Kidney epithelial cell (primary cell): Measurements from ENCODE around the gene SDF4. TPM values are rescaled to one million over a fixed set of nuclear protein-coding genes. Genes with fewer than 3 reads are reported as not detected.

ENCODE experiments used
- DNase-seq: peaks from one replicate; pipeline ENCODE4 v3.0.0-alpha.2; 2010; ENCODE audit warnings: low read depth
- H3K27me3 ChIP-seq: 2 replicates; pipeline ENCODE4 v1.6.0; 2011; ENCODE audit warnings: low read length; ENCODE audit not compliant: control insufficient read depth, insufficient read depth
- H3K36me3 ChIP-seq: 2 replicates; pipeline ENCODE4 v1.5.1; 2011; ENCODE audit warnings: low read length; ENCODE audit not compliant: control insufficient read depth, insufficient read depth
- H3K4me3 ChIP-seq: 2 replicates; pipeline ENCODE4 v1.5.1; 2011; ENCODE audit warnings: low read depth, mild to moderate bottlenecking, control low read depth, low read length
- total RNA-seq: library from RNA; depleted of rRNA; stranded (reverse); fragments of >200 nt; gene quantifications from 2 replicates; pipeline ENCODE4 v1.2.3, GENCODE V29; 2015
- TF ChIP-seq, protein P1 (sequence below): IDR thresholded peaks from 2 replicates; pipeline ENCODE4 v1.5.1; 2011; ENCODE audit warnings: mild to moderate bottlenecking, moderate library complexity, low read length, control low read depth, inconsistent platforms; ENCODE audit not compliant: insufficient read depth, poor library complexity, severe bottlenecking

SDF4 gene
- total RNA-seq, 1 donor from 2014 or later: 153 TPM

DNA sequence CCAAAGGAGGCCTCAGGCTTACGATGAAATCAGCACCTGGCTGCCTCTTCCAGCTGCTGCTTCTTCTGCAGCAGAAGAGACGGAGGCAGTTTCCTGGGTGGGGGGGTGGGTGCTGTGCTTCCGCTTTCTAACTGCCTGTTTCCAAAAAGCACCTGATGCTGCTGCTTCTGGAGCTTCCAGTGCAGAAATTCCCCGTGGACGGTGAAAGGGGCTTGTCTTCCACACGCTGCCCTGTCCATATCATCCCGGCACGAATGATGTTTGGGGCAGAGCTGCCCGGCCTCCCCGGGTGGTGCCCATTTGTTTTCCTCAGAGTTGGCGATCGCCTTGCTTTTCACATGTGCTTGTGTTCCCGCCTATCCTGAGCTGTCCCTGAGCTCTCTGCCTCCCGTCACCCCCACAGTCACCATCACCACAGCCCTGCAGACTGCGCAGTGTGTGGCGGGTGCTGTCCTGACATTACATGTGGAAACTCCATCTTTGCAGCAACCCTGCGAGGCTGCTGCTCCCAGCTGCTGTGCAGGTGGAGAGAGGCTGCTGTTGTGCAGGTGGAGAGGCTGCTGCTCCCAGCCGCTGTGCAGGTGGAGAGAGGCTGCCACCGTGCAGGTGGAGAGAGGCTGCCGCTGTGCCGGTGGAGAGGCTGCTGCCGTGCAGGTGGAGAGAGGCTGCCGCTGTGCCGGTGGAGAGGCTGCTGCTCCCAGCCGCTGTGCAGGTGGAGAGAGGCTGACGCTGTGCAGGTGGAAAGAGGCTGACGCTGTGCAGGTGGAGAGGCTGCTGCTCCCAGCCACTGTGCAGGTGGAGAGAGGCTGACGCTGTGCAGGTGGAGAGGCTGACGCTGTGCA lies 56.4 kb downstream of the SDF4 start:
- Histone ChIP-seq H3K27me3 (peaks cover 59% of the 10 kb centered on the region), H3K4me3 (no peak overlapping the region), H3K36me3 (no peaks in the 10 kb centered on the region)
- TF ChIP-seq, protein P1, sequence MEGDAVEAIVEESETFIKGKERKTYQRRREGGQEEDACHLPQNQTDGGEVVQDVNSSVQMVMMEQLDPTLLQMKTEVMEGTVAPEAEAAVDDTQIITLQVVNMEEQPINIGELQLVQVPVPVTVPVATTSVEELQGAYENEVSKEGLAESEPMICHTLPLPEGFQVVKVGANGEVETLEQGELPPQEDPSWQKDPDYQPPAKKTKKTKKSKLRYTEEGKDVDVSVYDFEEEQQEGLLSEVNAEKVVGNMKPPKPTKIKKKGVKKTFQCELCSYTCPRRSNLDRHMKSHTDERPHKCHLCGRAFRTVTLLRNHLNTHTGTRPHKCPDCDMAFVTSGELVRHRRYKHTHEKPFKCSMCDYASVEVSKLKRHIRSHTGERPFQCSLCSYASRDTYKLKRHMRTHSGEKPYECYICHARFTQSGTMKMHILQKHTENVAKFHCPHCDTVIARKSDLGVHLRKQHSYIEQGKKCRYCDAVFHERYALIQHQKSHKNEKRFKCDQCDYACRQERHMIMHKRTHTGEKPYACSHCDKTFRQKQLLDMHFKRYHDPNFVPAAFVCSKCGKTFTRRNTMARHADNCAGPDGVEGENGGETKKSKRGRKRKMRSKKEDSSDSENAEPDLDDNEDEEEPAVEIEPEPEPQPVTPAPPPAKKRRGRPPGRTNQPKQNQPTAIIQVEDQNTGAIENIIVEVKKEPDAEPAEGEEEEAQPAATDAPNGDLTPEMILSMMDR: no peak
- no peak for DNase-seq

DNA sequence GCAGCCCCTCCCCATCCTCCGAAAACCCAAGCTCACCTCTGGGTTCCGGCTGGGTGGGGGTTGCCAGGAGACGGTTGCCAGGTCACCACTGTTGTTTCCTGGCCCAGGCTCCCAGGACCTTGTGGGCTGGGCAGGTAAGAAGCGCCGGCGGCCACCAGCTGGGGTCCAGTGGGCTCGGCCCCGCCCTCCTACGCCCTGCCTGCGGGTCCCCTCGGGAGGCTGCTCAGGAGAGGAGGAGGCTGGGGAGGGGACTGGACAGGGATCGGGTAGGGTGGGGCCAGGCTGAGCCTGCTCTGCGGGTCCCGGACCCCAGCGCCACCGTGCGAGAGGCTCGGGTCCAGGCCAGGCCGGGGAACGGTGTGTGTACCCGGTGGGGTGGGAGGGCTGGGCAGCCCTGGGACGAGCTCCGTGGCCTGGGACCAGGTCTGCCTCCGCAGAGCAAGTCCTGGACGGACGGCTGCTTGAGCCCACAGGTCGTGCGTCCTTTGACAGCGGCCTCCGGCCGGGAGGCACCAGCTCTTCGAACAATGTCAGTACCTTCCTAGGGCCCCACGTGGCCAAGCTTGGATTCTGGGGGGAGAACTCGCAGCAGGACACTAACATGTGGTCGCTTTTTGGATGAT lies 57.9 kb downstream of the SDF4 start, which contains the start of gene TTLL10:
TSS of gene TTLL10 (plus strand) at position 88 of the 623 bp plus-strand sequence. CDS start 5,336 bp downstream, outside the sequence.
- no peak within 1 kb of the TSS for H3K4me3 ChIP-seq
- TF ChIP-seq, protein P1: no peak
- peaks cover 50% of the 10 kb centered on the region for H3K27me3 ChIP-seq
- peaks cover 1% of the 10 kb centered on the region for H3K36me3 ChIP-seq
- DNase-seq: no peak

DNA sequence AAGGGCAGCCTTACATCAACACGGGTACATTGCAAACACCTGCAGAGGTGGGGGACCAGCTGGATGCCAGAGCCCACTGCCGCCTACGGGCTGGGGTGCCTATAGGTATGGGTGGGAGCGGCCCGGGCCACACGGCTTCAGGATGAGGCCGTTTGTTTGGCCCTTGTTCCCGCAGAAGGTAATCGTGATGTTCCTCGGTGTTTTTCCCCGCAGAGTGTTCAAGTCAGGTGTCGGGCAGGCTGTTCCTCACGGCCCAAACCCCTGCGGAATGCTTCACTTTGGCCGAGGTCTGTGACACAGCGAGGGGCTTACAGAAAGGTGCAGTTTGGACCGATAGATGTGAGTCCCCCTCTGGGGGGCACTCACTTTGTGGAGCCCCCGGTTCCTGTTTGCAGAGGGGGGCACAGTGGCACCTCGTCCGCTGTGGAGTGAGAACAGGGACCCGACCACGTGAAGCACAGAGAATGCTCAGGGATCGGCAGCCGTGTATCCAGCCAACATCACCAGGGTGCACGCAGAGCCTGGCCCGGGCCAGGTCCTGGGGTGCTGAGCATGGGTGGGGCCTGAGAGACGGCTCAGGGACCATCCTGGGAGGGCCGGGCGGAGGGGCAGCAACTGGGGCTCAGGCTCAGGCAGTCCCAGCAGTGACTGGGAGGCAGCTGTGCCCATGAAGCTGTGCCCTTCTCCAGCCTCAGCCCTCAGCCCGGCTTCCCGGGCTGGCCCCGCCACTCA lies 58.6 kb downstream of the SDF4 start:
- Histone ChIP-seq H3K27me3 (peaks cover 46% of the 10 kb centered on the region), H3K36me3 (peaks cover 1% of the 10 kb centered on the region), H3K4me3 (no peak overlapping the region)
- TF ChIP-seq, protein P1: no peak
- DNase-seq: no peak

DNA sequence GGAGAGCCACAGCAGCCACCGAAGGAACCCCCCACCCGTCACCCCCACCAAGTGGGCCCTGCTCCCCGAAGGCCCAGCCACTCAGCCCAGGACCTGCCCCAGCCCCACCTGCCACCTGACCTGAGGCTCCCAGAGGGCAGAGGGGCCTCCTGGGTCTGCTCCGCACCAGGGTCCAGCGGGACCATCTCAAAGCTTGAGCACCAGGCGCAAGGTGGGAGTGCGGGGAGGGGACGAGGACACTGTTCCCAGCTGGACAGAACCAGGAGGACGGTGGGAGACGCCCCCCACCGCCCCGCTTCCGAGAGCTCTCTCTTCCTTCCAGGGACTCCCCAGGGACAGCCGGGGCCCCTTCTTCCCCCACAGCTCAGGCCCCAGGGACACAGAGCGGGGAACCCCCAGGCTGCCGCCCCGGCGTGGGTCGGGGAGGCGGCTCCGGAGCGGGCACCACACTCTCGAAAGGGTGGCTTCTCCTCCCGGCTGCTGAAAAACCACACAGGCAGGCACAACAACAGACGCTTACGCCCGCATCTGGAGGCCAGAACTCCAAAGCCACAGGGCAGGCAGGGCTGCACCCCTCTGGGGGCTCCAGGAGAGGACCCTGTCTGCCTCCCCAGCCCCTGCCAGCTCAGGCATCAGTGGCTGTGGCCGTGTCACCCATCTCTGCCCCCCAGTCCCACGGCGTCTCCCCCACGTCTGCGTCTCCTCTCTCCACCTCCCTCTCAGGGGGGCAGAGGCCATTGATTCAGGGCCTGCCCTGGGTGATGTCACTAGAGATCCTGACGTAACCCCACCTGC lies 60.1 kb downstream of the SDF4 start:
- H3K36me3 ChIP-seq: peaks cover 1% of the 10 kb centered on the region
- peaks cover 33% of the 10 kb centered on the region for H3K27me3 ChIP-seq
- no peak overlapping the region for H3K4me3 ChIP-seq
- no peak for DNase-seq
- TF ChIP-seq, protein P1: no peak

DNA sequence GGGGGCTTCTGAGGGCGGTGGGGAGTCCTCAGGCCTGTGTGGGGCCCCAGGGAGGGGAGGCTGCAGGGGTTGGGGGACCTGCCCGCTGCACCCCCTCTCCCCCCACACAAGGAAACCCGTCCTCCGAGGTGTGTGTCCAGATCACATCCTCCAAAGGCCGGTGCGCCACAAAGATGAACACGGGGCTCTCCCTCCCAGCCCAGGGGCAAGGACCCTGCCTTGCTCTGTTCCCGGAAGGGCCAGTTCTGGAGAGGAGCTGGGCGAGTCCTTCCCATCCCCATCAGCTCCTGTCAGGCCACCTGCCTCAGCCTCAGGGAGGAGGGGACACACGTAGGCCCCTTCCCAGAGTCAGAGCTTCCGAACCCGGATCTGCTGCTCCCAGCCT lies 60.6 kb downstream of the SDF4 start:
- H3K36me3 ChIP-seq: peaks cover 1% of the 10 kb centered on the region
- DNase-seq: no peak
- TF ChIP-seq, protein P1: no peak

More for the DNA sequence above, 60.6 kb downstream of the SDF4 start:
- H3K27me3 ChIP-seq: peaks cover 28% of the 10 kb centered on the region
- no peak overlapping the region for H3K4me3 ChIP-seq
